ENCODE results near the gene DNASE2B. TPM values are rescaled to one million over a fixed set of nuclear protein-coding genes. Genes with fewer than 3 reads are reported as not detected.

Gene DNASE2B
- total RNA-seq, 4 donors from 2014 or later: 0.64 to 1.9 TPM; not detected in 2

- Histone ChIP-seq H3K4me1 (peaks cover 0 to 5% (median 4%) of the 10 kb centered on the region in 4 donors), H3K36me3 (no peaks in the 10 kb centered on the region), H3K27me3 (no peaks in the 10 kb centered on the region), H3K9me3 (no peaks in the 10 kb centered on the region), H3K4me3 (no peak overlapping the region), H3K27ac (no peak overlapping the region)
- intact Hi-C loops (cut with DNase I; ENCODE audit: low total_unique reads): no loop called here
- WGBS, 2 donors (ENCODE audit: low coverage in 1 of 2): 70 to 88% methylated on average over 2 of the region's 2 CpGs
- DNase-seq: no peak
- in situ Hi-C loops (cut with MboI; ENCODE audit: low pct_ligation_motif_present in 1 of 4, low pct_unique_long_range_greater_than_20kb in 1 of 4, low sequenced_read_pairs in 3 of 4): no loop called here
- TF ChIP-seq, protein P1, sequence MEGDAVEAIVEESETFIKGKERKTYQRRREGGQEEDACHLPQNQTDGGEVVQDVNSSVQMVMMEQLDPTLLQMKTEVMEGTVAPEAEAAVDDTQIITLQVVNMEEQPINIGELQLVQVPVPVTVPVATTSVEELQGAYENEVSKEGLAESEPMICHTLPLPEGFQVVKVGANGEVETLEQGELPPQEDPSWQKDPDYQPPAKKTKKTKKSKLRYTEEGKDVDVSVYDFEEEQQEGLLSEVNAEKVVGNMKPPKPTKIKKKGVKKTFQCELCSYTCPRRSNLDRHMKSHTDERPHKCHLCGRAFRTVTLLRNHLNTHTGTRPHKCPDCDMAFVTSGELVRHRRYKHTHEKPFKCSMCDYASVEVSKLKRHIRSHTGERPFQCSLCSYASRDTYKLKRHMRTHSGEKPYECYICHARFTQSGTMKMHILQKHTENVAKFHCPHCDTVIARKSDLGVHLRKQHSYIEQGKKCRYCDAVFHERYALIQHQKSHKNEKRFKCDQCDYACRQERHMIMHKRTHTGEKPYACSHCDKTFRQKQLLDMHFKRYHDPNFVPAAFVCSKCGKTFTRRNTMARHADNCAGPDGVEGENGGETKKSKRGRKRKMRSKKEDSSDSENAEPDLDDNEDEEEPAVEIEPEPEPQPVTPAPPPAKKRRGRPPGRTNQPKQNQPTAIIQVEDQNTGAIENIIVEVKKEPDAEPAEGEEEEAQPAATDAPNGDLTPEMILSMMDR (IDR thresholded peaks at IDR 0.05): no peak
Observed at GRCh38 chr1:84415396-84415795, 17.1 kb downstream of the DNASE2B start.

- no peaks in the 10 kb centered on the region for H3K27me3 ChIP-seq
- H3K4me3 ChIP-seq: no peak overlapping the region
- no peaks in the 10 kb centered on the region for H3K9me3 ChIP-seq
- no peak overlapping the region for H3K27ac ChIP-seq
- intact Hi-C loops (cut with DNase I; ENCODE audit: low total_unique reads): no loop called here
- TF ChIP-seq POLR2AphosphoS5 (IDR thresholded peaks at IDR 0.05) (no peak), EP300 (IDR thresholded peaks at IDR 0.05; ENCODE audit: low read depth) (no peak), POLR2A (IDR thresholded peaks at IDR 0.05) (no peak)
- TF ChIP-seq, protein P1 (IDR thresholded peaks at IDR 0.05): no peak
- no peak for DNase-seq
- no peaks in the 10 kb centered on the region for H3K36me3 ChIP-seq
- in situ Hi-C loops (cut with MboI; ENCODE audit: low pct_ligation_motif_present in 1 of 4, low pct_unique_long_range_greater_than_20kb in 1 of 4, low sequenced_read_pairs in 3 of 4): loop anchor here in 1 of 4 donors (10.0 kb wide), 1 partner anchor 288 kb away; no protein-coding TSS in a partner anchor
- no peaks in the 10 kb centered on the region for H3K4me1 ChIP-seq
Observed at GRCh38 chr1:84422909-84423308, 24.6 kb downstream of the DNASE2B start.

- Histone ChIP-seq H3K4me1 (no peaks in the 10 kb centered on the region), H3K4me3 (no peak overlapping the region), H3K9me3 (peaks cover 0 to 3% of the 10 kb centered on the region in 2 donors), H3K27me3 (no peaks in the 10 kb centered on the region), H3K36me3 (no peaks in the 10 kb centered on the region), H3K27ac (no peak overlapping the region)
- 92 to 96% methylated on average over 6 of the region's 6 CpGs for WGBS, 2 donors (ENCODE audit: low coverage in 1 of 2)
- intact Hi-C loops (cut with DNase I; ENCODE audit: low total_unique reads) (no loop called here), in situ Hi-C loops (cut with MboI; ENCODE audit: low pct_ligation_motif_present in 1 of 4, low pct_unique_long_range_greater_than_20kb in 1 of 4, low sequenced_read_pairs in 3 of 4) (loop anchor here in 3 of 4 donors (10.0 to 25.0 kb wide), 5 partner anchors 188 to 513 kb away; no protein-coding TSS in a partner anchor)
- DNase-seq: no peak
- TF ChIP-seq POLR2A (IDR thresholded peaks at IDR 0.05) (no peak), EP300 (IDR thresholded peaks at IDR 0.05; ENCODE audit: low read depth) (no peak)
- TF ChIP-seq, protein P1 (IDR thresholded peaks at IDR 0.05): no peak
Observed at GRCh38 chr1:84424513-84425149, 26.3 kb downstream of the DNASE2B start.

DNA sequence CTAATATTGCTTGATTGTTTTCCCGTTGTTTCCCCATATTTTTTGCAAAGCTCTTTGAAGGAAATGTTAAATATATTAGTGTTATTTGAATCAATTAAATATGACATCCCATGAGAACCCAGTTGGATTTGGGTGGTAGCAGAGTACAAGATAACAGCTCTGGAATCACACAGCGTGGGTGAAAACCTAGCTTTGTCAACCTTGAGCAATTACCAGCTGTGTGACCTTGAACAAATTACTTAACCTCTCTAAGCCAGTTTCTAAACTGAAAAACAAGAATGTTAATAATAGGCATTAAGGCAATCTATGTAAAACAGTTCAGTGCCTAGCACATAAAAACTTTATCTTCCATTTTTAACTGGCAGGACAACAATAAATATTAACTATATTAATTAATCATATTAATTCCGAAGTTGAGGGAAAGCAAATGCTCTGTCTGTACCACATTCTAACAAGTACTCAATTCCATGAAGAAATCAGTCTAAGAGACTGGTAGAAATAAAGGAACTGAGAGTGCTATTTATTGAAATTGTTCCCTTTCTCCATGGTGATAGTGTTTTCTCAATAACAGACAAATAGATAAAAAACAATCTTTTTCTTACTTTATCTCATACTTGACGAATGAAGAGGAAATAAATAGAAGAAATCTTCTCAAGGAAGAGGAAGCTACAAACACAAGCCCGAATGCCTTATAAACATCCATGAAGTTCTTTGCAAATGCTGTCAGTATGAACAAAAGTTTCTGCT is 27.0 kb downstream of the DNASE2B start:
- Histone ChIP-seq H3K27me3 (no peaks in the 10 kb centered on the region), H3K9me3 (peaks cover 0 to 8% of the 10 kb centered on the region in 2 donors), H3K4me1 (no peaks in the 10 kb centered on the region), H3K27ac (no peak overlapping the region), H3K36me3 (no peaks in the 10 kb centered on the region), H3K4me3 (no peak overlapping the region)
- TF ChIP-seq, protein P1 (IDR thresholded peaks at IDR 0.05): no peak
- no peak for TF ChIP-seq POLR2AphosphoS5 (IDR thresholded peaks at IDR 0.05)
- TF ChIP-seq EP300 (IDR thresholded peaks at IDR 0.05; ENCODE audit: low read depth): no peak
- TF ChIP-seq POLR2A (IDR thresholded peaks at IDR 0.05): no peak
- in situ Hi-C loops (cut with MboI; ENCODE audit: low pct_ligation_motif_present in 1 of 4, low pct_unique_long_range_greater_than_20kb in 1 of 4, low sequenced_read_pairs in 3 of 4): loop anchor here in 3 of 4 donors (10.0 to 25.0 kb wide), 5 partner anchors 187 to 513 kb away; no protein-coding TSS in a partner anchor
- 61 to 68% methylated on average over 5 of the region's 5 CpGs for WGBS, 2 donors (ENCODE audit: low coverage in 1 of 2)
- DNase-seq: no peak
- intact Hi-C loops (cut with DNase I; ENCODE audit: low total_unique reads): no loop called here
